Measurements from ENCODE around the gene EIF2B2.

GRCh38 chr14:75003250-75004027, 718 bp downstream of the EIF2B2 start:
- TF ChIP-seq HNF1B (CRISPR knock-in tag; IDR thresholded peaks at IDR 0.05), result no peak
- TF ChIP-seq TAF1 (CRISPR knock-in tag; IDR thresholded peaks at IDR 0.05), result no peak
- no peak for TF ChIP-seq SMARCC2 (IDR thresholded peaks at IDR 0.05)
- TF ChIP-seq CEBPB (IDR thresholded peaks at IDR 0.05; ENCODE audit: borderline replicate concordance, low read depth, low read length), result no peak
- TF ChIP-seq ATF5 (CRISPR knock-in tag; IDR thresholded peaks at IDR 0.05; ENCODE audit: low read depth), result no peak
- TF ChIP-seq CCDC6 (CRISPR knock-in tag; IDR thresholded peaks at IDR 0.05), result no peak
- TF ChIP-seq POLR2A (IDR thresholded peaks at IDR 0.05; ENCODE audit: insufficient read depth in 1 of 2, low read depth in 2 of 2, low read length in 2 of 2), result peak in 1 of 2 experiments; percentile 12; a peak in 1 of 4 replicates
- no peak for TF ChIP-seq HNF4A (CRISPR knock-in tag; IDR thresholded peaks at IDR 0.05)
- TF ChIP-seq HNF4G (IDR thresholded peaks at IDR 0.05; ENCODE audit: borderline replicate concordance, low read depth, low read length), result no peak
- TF ChIP-seq HNF4G (CRISPR knock-in tag; IDR thresholded peaks at IDR 0.05; ENCODE audit: borderline replicate concordance, low read depth), result no peak
- TF ChIP-seq FOSL1 (CRISPR knock-in tag; IDR thresholded peaks at IDR 0.05; ENCODE audit: borderline replicate concordance), result no peak
- TF ChIP-seq USF2 (IDR thresholded peaks at IDR 0.05; ENCODE audit: low read depth, low read length), result no peak
- no peak for TF ChIP-seq USF2 (CRISPR knock-in tag; IDR thresholded peaks at IDR 0.05; ENCODE audit: borderline replicate concordance)
- no peak for TF ChIP-seq ZNF75D (CRISPR knock-in tag; IDR thresholded peaks at IDR 0.05; ENCODE audit: borderline replicate concordance)
- TF ChIP-seq ARNT (IDR thresholded peaks at IDR 0.05), result no peak

All from HepG2 (cell line).